ENCODE data around the gene C18orf63.

C18orf63 gene

GRCh38 chr18:74407888-74408287, 92.2 kb downstream of the C18orf63 start:
- H3K4me3 ChIP-seq (ENCODE audit: low read depth, low read length) = no peak overlapping the region
- no peak for TF ChIP-seq MYC (IDR thresholded peaks at IDR 0.05; ENCODE audit: low read depth, low read length)
- TF ChIP-seq MAX (IDR thresholded peaks at IDR 0.05; ENCODE audit: low read depth, low read length) = no peak
- TF ChIP-seq POLR2A (IDR thresholded peaks at IDR 0.05; ENCODE audit: extremely low read depth, insufficient read length) = no peak
- TF ChIP-seq, protein P1, sequence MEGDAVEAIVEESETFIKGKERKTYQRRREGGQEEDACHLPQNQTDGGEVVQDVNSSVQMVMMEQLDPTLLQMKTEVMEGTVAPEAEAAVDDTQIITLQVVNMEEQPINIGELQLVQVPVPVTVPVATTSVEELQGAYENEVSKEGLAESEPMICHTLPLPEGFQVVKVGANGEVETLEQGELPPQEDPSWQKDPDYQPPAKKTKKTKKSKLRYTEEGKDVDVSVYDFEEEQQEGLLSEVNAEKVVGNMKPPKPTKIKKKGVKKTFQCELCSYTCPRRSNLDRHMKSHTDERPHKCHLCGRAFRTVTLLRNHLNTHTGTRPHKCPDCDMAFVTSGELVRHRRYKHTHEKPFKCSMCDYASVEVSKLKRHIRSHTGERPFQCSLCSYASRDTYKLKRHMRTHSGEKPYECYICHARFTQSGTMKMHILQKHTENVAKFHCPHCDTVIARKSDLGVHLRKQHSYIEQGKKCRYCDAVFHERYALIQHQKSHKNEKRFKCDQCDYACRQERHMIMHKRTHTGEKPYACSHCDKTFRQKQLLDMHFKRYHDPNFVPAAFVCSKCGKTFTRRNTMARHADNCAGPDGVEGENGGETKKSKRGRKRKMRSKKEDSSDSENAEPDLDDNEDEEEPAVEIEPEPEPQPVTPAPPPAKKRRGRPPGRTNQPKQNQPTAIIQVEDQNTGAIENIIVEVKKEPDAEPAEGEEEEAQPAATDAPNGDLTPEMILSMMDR (IDR thresholded peaks at IDR 0.05; ENCODE audit: low read depth, low read length) = no peak
- DNase-seq (ENCODE audit: low read depth) = no peak

Data from NB4 (cell line).